ENCODE data around the gene FLT1. TPM values are rescaled to one million over a fixed set of nuclear protein-coding genes. Genes with fewer than 3 reads are reported as not detected.

Gene FLT1
- 2.0 and 2.5 TPM in 2 replicates for total RNA-seq (2014; rRNA removed; shearing (Covaris generic))
- total RNA-seq (2022), result 1.6 and 2.3 TPM in 2 replicates
- Bru-seq, nascent RNA, result percentile 27 among the genes with signal in this experiment
- BruChase-seq, experiment 1, labeled RNA remaining after a 6-hour chase, result percentile 23 among the genes with signal in this experiment
- percentile 24 among the genes with signal in this experiment for BruChase-seq, experiment 2, labeled RNA remaining after a 2-hour chase
- long read RNA-seq, partial matches to known transcripts, result 4 of 6 reads
- long read RNA-seq, other reads (novel, unspliced or antisense), result 2 of 6 reads

- intact Hi-C loops (cut with micrococcal nuclease; ENCODE audit: unreplicated experiment), result no loop called here
- H3K36me3 ChIP-seq (ENCODE audit: insufficient read depth, low read length), result no peaks in the 10 kb centered on the region
- no peak within 1 kb of the TSS for H2AFZ ChIP-seq (ENCODE audit: low read length)
- H3K4me2 ChIP-seq (ENCODE audit: low read length), result no peak within 1 kb of the TSS
- H3K9me3 ChIP-seq (ENCODE audit: low read length), result no peaks in the 10 kb centered on the region
- BruUV-seq (replicated peaks), result no TSS peak
- no peaks in the 10 kb centered on the region for H4K20me1 ChIP-seq (ENCODE audit: insufficient read depth, low read length)
- H3K4me1 ChIP-seq (ENCODE audit: insufficient read depth, low read length, poor library complexity, severe bottlenecking), result no peaks in the 10 kb centered on the region
- H3K4me3 ChIP-seq (ENCODE audit: low read depth, low read length, poor library complexity, severe bottlenecking), result no peak within 1 kb of the TSS
- H3K9me2 ChIP-seq (ENCODE audit: insufficient read depth, low read length), result no peaks in the 10 kb centered on the region
- no peaks in the 10 kb centered on the region for H3K79me2 ChIP-seq (ENCODE audit: insufficient read depth, low read depth, low read length)
- CTCF ChIA-PET (ENCODE audit: unreplicated experiment), result no interaction called here
- POLR2A ChIA-PET, result no interaction called here
- TF ChIP-seq CTCF (conservative IDR thresholded peaks at IDR 0.05; ENCODE audit: low read length) (no peak), EZH2phosphoT487 (IDR thresholded peaks at IDR 0.05; ENCODE audit: borderline replicate concordance, low read depth, low read length) (no peak)
- no peak within 1 kb of the TSS for H3K27ac ChIP-seq (ENCODE audit: low read depth, low read length, poor library complexity, severe bottlenecking)
- no peak for DNase-seq (ENCODE audit: low spot score)
Measured at GRCh38 chr13:28494778-28495537, at the start of gene FLT1. Gene FLT1 (minus strand): TSS chr13:28495128. CDS start chr13:28494843, 285 bp downstream.

- no peaks in the 10 kb centered on the region for H3K9me3 ChIP-seq (ENCODE audit: low read length)
- H3K27ac ChIP-seq (ENCODE audit: low read depth, low read length, poor library complexity, severe bottlenecking), result no peak overlapping the region
- CTCF ChIA-PET (ENCODE audit: unreplicated experiment), result interaction anchor here (0.6 kb wide), 1 partner anchor 111 kb away, joined by 3 read pairs; no protein-coding TSS in a partner anchor
- POLR2A ChIA-PET, result interaction anchor here (0.5 kb wide), 1 partner anchor 375 kb away, joined by 3 read pairs; no protein-coding TSS in a partner anchor
- TF ChIP-seq EZH2phosphoT487 (IDR thresholded peaks at IDR 0.05; ENCODE audit: borderline replicate concordance, low read depth, low read length) (no peak), CTCF (conservative IDR thresholded peaks at IDR 0.05; ENCODE audit: low read length) (no peak)
- DNase-seq (ENCODE audit: low spot score), result no peak
- BruUV-seq (replicated peaks), result no TSS peak
- no peaks in the 10 kb centered on the region for H3K9me2 ChIP-seq (ENCODE audit: insufficient read depth, low read length)
- H3K36me3 ChIP-seq (ENCODE audit: insufficient read depth, low read length), result no peaks in the 10 kb centered on the region
- H3K4me1 ChIP-seq (ENCODE audit: insufficient read depth, low read length, poor library complexity, severe bottlenecking), result no peaks in the 10 kb centered on the region
- no peak overlapping the region for H3K4me3 ChIP-seq (ENCODE audit: low read depth, low read length, poor library complexity, severe bottlenecking)
- no peaks in the 10 kb centered on the region for H3K79me2 ChIP-seq (ENCODE audit: insufficient read depth, low read depth, low read length)
- H3K4me2 ChIP-seq (ENCODE audit: low read length), result no peak overlapping the region
- no peaks in the 10 kb centered on the region for H4K20me1 ChIP-seq (ENCODE audit: insufficient read depth, low read length)
- H2AFZ ChIP-seq (ENCODE audit: low read length), result no peak overlapping the region
- intact Hi-C loops (cut with micrococcal nuclease; ENCODE audit: unreplicated experiment), result no loop called here
Measured at GRCh38 chr13:28544026-28544425, 49.1 kb upstream of the FLT1 start.

Measured in OCI-LY7 (cell line).